ENCODE measurements around the gene PROB1. TPM values are rescaled to one million over a fixed set of nuclear protein-coding genes. Genes with fewer than 3 reads are reported as not detected.

PROB1 gene
- total and polyA plus RNA-seq, 9 of the 15 experiments (the other 6 are each of a cell fraction or from before 2014, with no cell fraction given): 0.01 to 1.8 (median 0.47) TPM

DNA sequence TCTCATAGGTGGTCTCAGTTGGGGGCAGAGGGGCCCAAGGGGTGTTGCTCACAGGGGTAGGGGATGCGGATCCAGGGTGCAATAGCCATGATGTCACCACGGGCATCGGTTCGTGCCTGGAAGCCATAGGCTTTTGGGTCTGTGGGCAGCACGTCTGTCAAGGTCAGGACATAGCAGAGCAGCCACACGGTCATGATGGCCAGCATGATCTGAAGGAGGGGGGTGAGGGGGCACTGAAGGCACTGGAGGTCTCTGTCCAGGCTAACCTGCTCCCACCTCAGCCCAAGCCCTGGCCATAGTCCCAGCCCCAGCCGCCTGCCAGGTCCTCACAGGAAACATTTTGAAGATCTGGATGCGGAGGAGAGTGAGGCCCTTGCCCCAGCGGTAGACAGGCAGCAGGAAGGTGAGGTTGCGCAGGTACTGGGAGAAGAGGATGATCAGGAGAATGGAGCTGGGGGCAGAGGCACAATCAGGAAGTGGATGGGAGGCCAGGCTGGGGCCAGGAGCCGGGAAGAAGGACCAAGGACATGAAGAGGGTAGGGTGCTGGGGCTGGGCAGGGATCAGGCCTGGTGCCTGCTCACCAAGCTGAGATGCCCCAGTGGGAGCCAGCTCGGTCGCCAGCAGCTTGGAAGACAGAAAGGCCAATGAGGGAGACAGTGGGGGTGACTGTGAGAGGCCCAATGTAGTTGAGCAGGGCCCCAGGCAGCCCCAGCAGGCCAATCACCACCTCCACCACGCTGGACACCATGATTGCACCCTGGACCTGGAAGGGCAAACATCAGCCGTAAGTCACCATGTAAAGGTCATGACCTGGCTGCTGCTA lies 15.1 kb downstream of the PROB1 start (continued):
- no peak for TF ChIP-seq KAT8 (IDR thresholded peaks at IDR 0.05; ENCODE audit: low read depth)
- TF ChIP-seq RUNX1 (IDR thresholded peaks at IDR 0.05; ENCODE audit: low read depth): no peak
- TF ChIP-seq ZNF239 (CRISPR knock-in tag; IDR thresholded peaks at IDR 0.05): no peak
- peak; percentile 87 for TF ChIP-seq ZNF436 (CRISPR knock-in tag; IDR thresholded peaks at IDR 0.05)
- TF ChIP-seq ZSCAN32 (CRISPR knock-in tag; IDR thresholded peaks at IDR 0.05): no peak
- no peak for TF ChIP-seq CBX8 (IDR thresholded peaks at IDR 0.05; ENCODE audit: borderline replicate concordance, extremely low read depth, low read depth, low read length, poor library complexity, severe bottlenecking)
- peak; percentile 87; the same call in 1 of the 2 replicates for TF ChIP-seq SMARCA5 (IDR thresholded peaks at IDR 0.05)
- TF ChIP-seq, protein P1, sequence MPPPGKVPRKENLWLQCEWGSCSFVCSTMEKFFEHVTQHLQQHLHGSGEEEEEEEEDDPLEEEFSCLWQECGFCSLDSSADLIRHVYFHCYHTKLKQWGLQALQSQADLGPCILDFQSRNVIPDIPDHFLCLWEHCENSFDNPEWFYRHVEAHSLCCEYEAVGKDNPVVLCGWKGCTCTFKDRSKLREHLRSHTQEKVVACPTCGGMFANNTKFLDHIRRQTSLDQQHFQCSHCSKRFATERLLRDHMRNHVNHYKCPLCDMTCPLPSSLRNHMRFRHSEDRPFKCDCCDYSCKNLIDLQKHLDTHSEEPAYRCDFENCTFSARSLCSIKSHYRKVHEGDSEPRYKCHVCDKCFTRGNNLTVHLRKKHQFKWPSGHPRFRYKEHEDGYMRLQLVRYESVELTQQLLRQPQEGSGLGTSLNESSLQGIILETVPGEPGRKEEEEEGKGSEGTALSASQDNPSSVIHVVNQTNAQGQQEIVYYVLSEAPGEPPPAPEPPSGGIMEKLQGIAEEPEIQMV (tag; conservative IDR thresholded peaks at IDR 0.05; ENCODE audit: low read depth): no peak
- peak; percentile 99 for TF ChIP-seq ZFP36 (IDR thresholded peaks at IDR 0.05; ENCODE audit: low read depth, low read length, partially characterized antibody)
- TF ChIP-seq RBM25 (IDR thresholded peaks at IDR 0.05; ENCODE audit: low read depth, low read length, severe bottlenecking): peak; percentile 95
- TF ChIP-seq, protein P2, sequence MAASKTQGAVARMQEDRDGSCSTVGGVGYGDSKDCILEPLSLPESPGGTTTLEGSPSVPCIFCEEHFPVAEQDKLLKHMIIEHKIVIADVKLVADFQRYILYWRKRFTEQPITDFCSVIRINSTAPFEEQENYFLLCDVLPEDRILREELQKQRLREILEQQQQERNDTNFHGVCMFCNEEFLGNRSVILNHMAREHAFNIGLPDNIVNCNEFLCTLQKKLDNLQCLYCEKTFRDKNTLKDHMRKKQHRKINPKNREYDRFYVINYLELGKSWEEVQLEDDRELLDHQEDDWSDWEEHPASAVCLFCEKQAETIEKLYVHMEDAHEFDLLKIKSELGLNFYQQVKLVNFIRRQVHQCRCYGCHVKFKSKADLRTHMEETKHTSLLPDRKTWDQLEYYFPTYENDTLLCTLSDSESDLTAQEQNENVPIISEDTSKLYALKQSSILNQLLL (CRISPR knock-in tag; IDR thresholded peaks at IDR 0.05; ENCODE audit: borderline replicate concordance): no peak
- TF ChIP-seq SMARCB1 (IDR thresholded peaks at IDR 0.05; ENCODE audit: insufficient read length, low read depth): no peak
- TF ChIP-seq ZNF384 (IDR thresholded peaks at IDR 0.05; ENCODE audit: low read depth, low read length): no peak
- TF ChIP-seq, protein P3, sequence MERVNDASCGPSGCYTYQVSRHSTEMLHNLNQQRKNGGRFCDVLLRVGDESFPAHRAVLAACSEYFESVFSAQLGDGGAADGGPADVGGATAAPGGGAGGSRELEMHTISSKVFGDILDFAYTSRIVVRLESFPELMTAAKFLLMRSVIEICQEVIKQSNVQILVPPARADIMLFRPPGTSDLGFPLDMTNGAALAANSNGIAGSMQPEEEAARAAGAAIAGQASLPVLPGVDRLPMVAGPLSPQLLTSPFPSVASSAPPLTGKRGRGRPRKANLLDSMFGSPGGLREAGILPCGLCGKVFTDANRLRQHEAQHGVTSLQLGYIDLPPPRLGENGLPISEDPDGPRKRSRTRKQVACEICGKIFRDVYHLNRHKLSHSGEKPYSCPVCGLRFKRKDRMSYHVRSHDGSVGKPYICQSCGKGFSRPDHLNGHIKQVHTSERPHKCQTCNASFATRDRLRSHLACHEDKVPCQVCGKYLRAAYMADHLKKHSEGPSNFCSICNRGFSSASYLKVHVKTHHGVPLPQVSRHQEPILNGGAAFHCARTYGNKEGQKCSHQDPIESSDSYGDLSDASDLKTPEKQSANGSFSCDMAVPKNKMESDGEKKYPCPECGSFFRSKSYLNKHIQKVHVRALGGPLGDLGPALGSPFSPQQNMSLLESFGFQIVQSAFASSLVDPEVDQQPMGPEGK (CRISPR knock-in tag; IDR thresholded peaks at IDR 0.05; ENCODE audit: borderline replicate concordance): no peak
- no peak for TF ChIP-seq CBX5 (IDR thresholded peaks at IDR 0.05; ENCODE audit: borderline replicate concordance, low read depth)
- no peak for TF ChIP-seq CBFB (CRISPR knock-in tag; IDR thresholded peaks at IDR 0.05)
- no peak for TF ChIP-seq ZNF311 (CRISPR knock-in tag; IDR thresholded peaks at IDR 0.05)
- no peak for TF ChIP-seq BDP1 (IDR thresholded peaks at IDR 0.05; ENCODE audit: insufficient read depth, insufficient read length)
- TF ChIP-seq, protein P4, sequence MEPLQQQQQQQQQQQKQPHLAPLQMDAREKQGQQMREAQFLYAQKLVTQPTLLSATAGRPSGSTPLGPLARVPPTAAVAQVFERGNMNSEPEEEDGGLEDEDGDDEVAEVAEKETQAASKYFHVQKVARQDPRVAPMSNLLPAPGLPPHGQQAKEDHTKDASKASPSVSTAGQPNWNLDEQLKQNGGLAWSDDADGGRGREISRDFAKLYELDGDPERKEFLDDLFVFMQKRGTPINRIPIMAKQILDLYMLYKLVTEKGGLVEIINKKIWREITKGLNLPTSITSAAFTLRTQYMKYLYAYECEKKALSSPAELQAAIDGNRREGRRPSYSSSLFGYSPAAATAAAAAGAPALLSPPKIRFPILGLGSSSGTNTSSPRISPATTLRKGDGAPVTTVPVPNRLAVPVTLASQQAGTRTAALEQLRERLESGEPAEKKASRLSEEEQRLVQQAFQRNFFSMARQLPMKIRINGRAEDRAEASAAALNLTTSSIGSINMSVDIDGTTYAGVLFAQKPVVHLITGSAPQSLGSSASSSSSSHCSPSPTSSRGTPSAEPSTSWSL (CRISPR knock-in tag; IDR thresholded peaks at IDR 0.05; ENCODE audit: borderline replicate concordance): no peak
- no peak for TF ChIP-seq GTF2A2 (tag; IDR thresholded peaks at IDR 0.05)
- peak in 1 of 2 experiments; percentile 59; a peak in 1 of 4 replicates for TF ChIP-seq KDM1A (IDR thresholded peaks at IDR 0.05)
- TF ChIP-seq HEY1 (CRISPR knock-in tag; IDR thresholded peaks at IDR 0.05; ENCODE audit: borderline replicate concordance): no peak
- no peak for TF ChIP-seq KDM2B (CRISPR knock-in tag; IDR thresholded peaks at IDR 0.05)
